OCI-LY1 (cell line): ENCODE data around the gene CREB3L1.

ENCODE experiments used
- H2AFZ ChIP-seq: fragments of 200-600 bp; sonication (generic), shearing (Covaris generic); 2 replicates; pipeline ENCODE4 v1.6.0; 2014; ENCODE audit warnings: antibody characterized with exemption, mild to moderate bottlenecking, low read length
- H3F3A ChIP-seq: fragments of 200-600 bp; sonication (generic), shearing (Covaris generic); 2 replicates; pipeline ENCODE4 v1.6.0; 2014; ENCODE audit warnings: mild to moderate bottlenecking, antibody characterized with exemption, low read length, moderate library complexity; ENCODE audit not compliant: insufficient read depth
- H3K27ac ChIP-seq: fragments of 200-600 bp; sonication (generic); 2 replicates; pipeline ENCODE4 v1.5.1; 2014; ENCODE audit warnings: low read length, mixed run types, mild to moderate bottlenecking, low read depth; ENCODE audit not compliant: poor library complexity, severe bottlenecking
- H3K27me3 ChIP-seq: fragments of 200-600 bp; sonication (generic); 2 replicates; pipeline ENCODE4 v1.6.0; 2014; ENCODE audit warnings: antibody characterized with exemption, mild to moderate bottlenecking, low read length, moderate library complexity; ENCODE audit not compliant: insufficient read depth
- H3K36me3 ChIP-seq: fragments of 200-600 bp; sonication (generic); 2 replicates; pipeline ENCODE4 v1.6.1; 2014; ENCODE audit warnings: mild to moderate bottlenecking, antibody characterized with exemption, low read length, moderate library complexity, mixed read lengths; ENCODE audit not compliant: insufficient read depth
- H3K4me1 ChIP-seq: fragments of 200-600 bp; sonication (generic); 2 replicates; pipeline ENCODE4 v1.5.1; 2014; ENCODE audit warnings: mild to moderate bottlenecking, low read length, moderate library complexity; ENCODE audit not compliant: insufficient read depth, severe bottlenecking
- H3K4me2 ChIP-seq: fragments of 200-600 bp; sonication (generic), shearing (Covaris generic); 2 replicates; pipeline ENCODE4 v1.6.1; 2014; ENCODE audit warnings: low read length
- H3K4me3 ChIP-seq: fragments of 200-600 bp; sonication (generic); 2 replicates; pipeline ENCODE4 v1.5.1; 2014; ENCODE audit warnings: low read length, low read depth, mild to moderate bottlenecking, mixed read lengths; ENCODE audit not compliant: poor library complexity, severe bottlenecking
- H3K79me2 ChIP-seq: fragments of 200-600 bp; shearing (Covaris generic); 2 replicates; pipeline ENCODE4 v1.6.1; 2016; ENCODE audit warnings: mixed run types, low read length, mixed read lengths; ENCODE audit not compliant: insufficient read depth
- H3K9ac ChIP-seq: fragments of 200-600 bp; sonication (generic), shearing (Covaris generic); 2 replicates; pipeline ENCODE4 v1.6.1; 2014; ENCODE audit warnings: mild to moderate bottlenecking, low read length, mixed read lengths
- H3K9me2 ChIP-seq: fragments of 200-600 bp; sonication (generic), shearing (Covaris generic); 2 replicates; pipeline ENCODE4 v1.6.1; 2014; ENCODE audit warnings: low read depth, mild to moderate bottlenecking, low read length, mixed read lengths
- H3K9me3 ChIP-seq: fragments of 200-600 bp; shearing (Covaris generic); 2 replicates; pipeline ENCODE4 v1.6.1; 2014; ENCODE audit warnings: low read length, mixed read lengths
- H4K20me1 ChIP-seq: fragments of 200-600 bp; sonication (generic), shearing (Covaris generic); 2 replicates; pipeline ENCODE4 v1.6.0; 2016; ENCODE audit warnings: mild to moderate bottlenecking, low read length; ENCODE audit not compliant: insufficient read depth
- EZH2 ChIP-seq: fragments of 200-600 bp; sonication (generic), shearing (Covaris generic); IDR thresholded peaks from 2 replicates; pipeline ENCODE4 v1.8.0; 2017; ENCODE audit warnings: borderline replicate concordance, mixed run types, mild to moderate bottlenecking, antibody characterized with exemption, low read length, moderate library complexity, mixed read lengths
- TF ChIP-seq, protein P1 (sequence below): fragments of 200-600 bp; sonication (generic), shearing (Covaris generic); IDR thresholded peaks from 2 replicates; pipeline ENCODE4 v1.5.1; 2017; ENCODE audit warnings: mild to moderate bottlenecking, antibody characterized with exemption, low read length, moderate library complexity, mixed read lengths

The CREB3L1 gene

GRCh38 chr11:46343520-46343919, 66.1 kb downstream of the CREB3L1 start:
- Histone ChIP-seq H3K4me3 (no peak overlapping the region), H3K79me2 (no peaks in the 10 kb centered on the region), H3K27ac (no peak overlapping the region), H3K27me3 (peaks cover 6% of the 10 kb centered on the region), H3F3A (no peaks in the 10 kb centered on the region), H3K4me1 (peaks cover 15% of the 10 kb centered on the region), H3K9me2 (no peaks in the 10 kb centered on the region), H3K9ac (no peak overlapping the region), H3K9me3 (no peaks in the 10 kb centered on the region), H2AFZ (no peak overlapping the region), H3K4me2 (no peak overlapping the region), H3K36me3 (no peaks in the 10 kb centered on the region), H4K20me1 (no peaks in the 10 kb centered on the region)
- TF ChIP-seq, protein P1, sequence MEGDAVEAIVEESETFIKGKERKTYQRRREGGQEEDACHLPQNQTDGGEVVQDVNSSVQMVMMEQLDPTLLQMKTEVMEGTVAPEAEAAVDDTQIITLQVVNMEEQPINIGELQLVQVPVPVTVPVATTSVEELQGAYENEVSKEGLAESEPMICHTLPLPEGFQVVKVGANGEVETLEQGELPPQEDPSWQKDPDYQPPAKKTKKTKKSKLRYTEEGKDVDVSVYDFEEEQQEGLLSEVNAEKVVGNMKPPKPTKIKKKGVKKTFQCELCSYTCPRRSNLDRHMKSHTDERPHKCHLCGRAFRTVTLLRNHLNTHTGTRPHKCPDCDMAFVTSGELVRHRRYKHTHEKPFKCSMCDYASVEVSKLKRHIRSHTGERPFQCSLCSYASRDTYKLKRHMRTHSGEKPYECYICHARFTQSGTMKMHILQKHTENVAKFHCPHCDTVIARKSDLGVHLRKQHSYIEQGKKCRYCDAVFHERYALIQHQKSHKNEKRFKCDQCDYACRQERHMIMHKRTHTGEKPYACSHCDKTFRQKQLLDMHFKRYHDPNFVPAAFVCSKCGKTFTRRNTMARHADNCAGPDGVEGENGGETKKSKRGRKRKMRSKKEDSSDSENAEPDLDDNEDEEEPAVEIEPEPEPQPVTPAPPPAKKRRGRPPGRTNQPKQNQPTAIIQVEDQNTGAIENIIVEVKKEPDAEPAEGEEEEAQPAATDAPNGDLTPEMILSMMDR = no peak
- no peak for TF ChIP-seq EZH2

DNA sequence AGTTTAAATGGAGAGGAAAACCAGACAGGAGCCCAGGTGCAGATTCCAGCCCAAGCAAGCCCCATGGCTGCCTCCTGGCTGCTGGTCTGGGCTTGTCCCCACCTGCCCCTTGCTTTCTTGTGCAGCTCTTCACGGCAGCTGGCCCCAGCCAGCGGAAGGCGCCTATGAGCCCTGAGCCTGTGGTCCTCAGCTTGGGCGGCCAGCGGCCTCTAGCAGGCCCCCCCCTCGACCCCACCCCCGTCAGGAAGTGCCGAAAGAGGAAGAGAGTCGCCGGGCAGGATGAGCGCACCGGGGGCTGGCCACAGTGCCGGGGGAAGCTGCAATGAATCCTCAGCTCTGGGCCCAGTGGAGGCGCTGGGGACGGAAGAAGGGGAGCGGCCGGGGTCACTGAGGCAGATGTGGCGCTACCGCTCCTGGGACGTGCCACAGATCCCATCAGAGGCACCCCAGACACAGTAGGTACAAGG, 67.7 kb downstream of the CREB3L1 start:
- no peaks in the 10 kb centered on the region for H3K79me2 ChIP-seq
- peaks cover 6% of the 10 kb centered on the region for H3K27me3 ChIP-seq
- H3K4me1 ChIP-seq = peaks cover 31% of the 10 kb centered on the region
- TF ChIP-seq, protein P1 = no peak
- TF ChIP-seq EZH2 = no peak
- no peaks in the 10 kb centered on the region for H3F3A ChIP-seq
- no peak overlapping the region for H3K9ac ChIP-seq
- H3K9me2 ChIP-seq = no peaks in the 10 kb centered on the region
- no peak overlapping the region for H3K4me3 ChIP-seq
- H3K36me3 ChIP-seq = no peaks in the 10 kb centered on the region
- H3K9me3 ChIP-seq = no peaks in the 10 kb centered on the region
- H3K4me2 ChIP-seq = 0 out of 2 replicates have a peak overlapping the region, but pooled peaks have one; percentile 15
- H3K27ac ChIP-seq = no peak overlapping the region
- no peak overlapping the region for H2AFZ ChIP-seq
- H4K20me1 ChIP-seq = no peaks in the 10 kb centered on the region

GRCh38 chr11:46345881-46346484, 68.5 kb downstream of the CREB3L1 start:
- Histone ChIP-seq H3K9me3 (no peaks in the 10 kb centered on the region), H3F3A (no peaks in the 10 kb centered on the region), H3K4me3 (no peak overlapping the region), H3K9ac (no peak overlapping the region), H3K27ac (no peak overlapping the region), H3K4me1 (peaks cover 36% of the 10 kb centered on the region), H3K4me2 (no peak overlapping the region), H3K79me2 (no peaks in the 10 kb centered on the region), H2AFZ (no peak overlapping the region), H3K9me2 (no peaks in the 10 kb centered on the region), H3K27me3 (peaks cover 6% of the 10 kb centered on the region), H3K36me3 (no peaks in the 10 kb centered on the region), H4K20me1 (no peaks in the 10 kb centered on the region)
- TF ChIP-seq, protein P1 = no peak
- TF ChIP-seq EZH2 = no peak
